Right atrium auricular region (tissue), 2 donors: ENCODE measurements around the gene RP9. TPM values are rescaled to one million over a fixed set of nuclear protein-coding genes. Genes with fewer than 3 reads are reported as not detected.
A peak's percentile ranks its signal among the peaks of the same experiment; 100 is the strongest.

Experiments
- DNase-seq: peaks from one replicate; pipeline ENCODE4 v3.0.0-alpha.2; 2019; ENCODE audit warnings: low spot score
- H3K27ac ChIP-seq, 2 donors: fragments of 200-600 bp; sonication (generic); 1 replicate in 1 of 2; 2 replicates in 1 of 2; pipeline ENCODE4 v1.5.1; 2016 to 2019
- H3K27me3 ChIP-seq, 2 donors: fragments of 200-600 bp; sonication (generic); one replicate each; pipeline versions ENCODE4 v1.5.1 to v1.6.0; 2017 to 2019
- H3K36me3 ChIP-seq: fragments of 200-600 bp; sonication (generic); one replicate; pipeline ENCODE4 v1.5.1; 2016
- H3K4me1 ChIP-seq, 2 donors: fragments of 200-600 bp; sonication (generic); one replicate each; pipeline versions ENCODE4 v1.5.1 to v1.6.0; 2017 to 2019
- H3K4me3 ChIP-seq, 2 donors: fragments of 200-600 bp; sonication (generic); 1 replicate in 1 of 2; 2 replicates in 1 of 2; pipeline ENCODE4 v1.5.1; 2017 to 2019; ENCODE audit warnings: mild to moderate bottlenecking in 1 of 2, moderate library complexity in 1 of 2
- H3K9me3 ChIP-seq, 2 donors: fragments of 200-600 bp; sonication (generic); one replicate each; pipeline ENCODE4 v1.5.1; 2019
- CTCF ChIP-seq, 2 donors: fragments of 200-600 bp; sonication (generic); IDR thresholded peaks; one replicate each; pipeline ENCODE4 v1.5.1; 2019; ENCODE audit warnings: antibody characterized with exemption in 2 of 2
- total RNA-seq, 2 donors: library from RNA; depleted of rRNA; stranded (reverse); fragments of >200 nt; gene quantifications; one replicate each; pipeline ENCODE4 v1.1.0, GENCODE V29; 2016

RP9 gene
- total RNA-seq, 2 donors from 2014 or later: 16.3 to 19.8 TPM

DNA sequence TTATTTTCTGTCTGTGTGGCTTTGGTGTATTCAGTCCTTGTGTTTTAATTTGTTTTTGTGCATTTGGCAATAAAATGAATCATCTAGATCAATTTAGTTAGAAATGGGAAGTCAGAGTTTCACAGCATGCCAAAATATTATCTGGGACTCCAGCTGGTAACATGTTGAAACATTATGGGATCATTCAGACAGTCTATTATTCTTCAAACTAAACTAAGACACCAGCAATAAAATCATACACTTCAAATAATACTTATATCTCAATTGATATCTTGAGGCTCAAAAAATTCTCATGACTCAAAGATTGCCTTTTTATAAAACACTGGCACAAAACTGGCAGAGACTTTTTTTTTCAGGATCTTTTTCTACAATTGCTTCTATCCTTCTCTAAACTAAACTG, 5.8 kb upstream of the RP9 start:
- DNase-seq: no peak
- TF ChIP-seq CTCF (IDR thresholded peaks at IDR 0.05): no peak
- H3K36me3 ChIP-seq: no peaks in the 10 kb centered on the region

DNA sequence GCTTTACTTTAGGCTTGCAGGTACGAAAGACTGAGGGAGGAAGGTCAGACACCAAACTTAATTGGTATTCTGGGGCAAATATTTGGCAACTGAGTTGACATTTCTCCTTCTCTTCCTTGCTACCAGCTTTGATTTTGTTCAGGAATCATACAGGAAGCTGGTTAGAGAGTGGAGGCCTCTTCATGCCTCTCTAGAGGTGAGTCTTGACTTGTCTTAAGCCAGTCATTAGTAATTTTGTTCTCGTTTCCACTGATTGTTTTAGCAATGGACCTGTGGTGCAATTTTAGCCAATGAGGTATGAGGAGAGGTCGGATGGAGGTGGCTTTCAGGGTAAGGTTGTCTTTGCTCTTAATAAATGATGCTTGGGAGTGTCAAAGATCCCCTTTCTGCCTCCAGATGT, 2.4 kb upstream of the RP9 start:
- Histone ChIP-seq H3K9me3 (no peaks in the 10 kb centered on the region), H3K27ac (no peak overlapping the region), H3K4me1 (peaks cover 0 to 24% of the 10 kb centered on the region in 2 donors), H3K4me3 (no peak overlapping the region), H3K27me3 (no peaks in the 10 kb centered on the region), H3K36me3 (no peaks in the 10 kb centered on the region)
- no peak for DNase-seq
- TF ChIP-seq CTCF (IDR thresholded peaks at IDR 0.05): no peak

More for the DNA sequence above, 5.8 kb upstream of the RP9 start:
- no peaks in the 10 kb centered on the region for H3K4me1 ChIP-seq
- H3K4me3 ChIP-seq: no peak overlapping the region
- H3K9me3 ChIP-seq: peaks cover 0 to 8% of the 10 kb centered on the region in 2 donors
- no peaks in the 10 kb centered on the region for H3K27me3 ChIP-seq
- no peak overlapping the region for H3K27ac ChIP-seq

DNA sequence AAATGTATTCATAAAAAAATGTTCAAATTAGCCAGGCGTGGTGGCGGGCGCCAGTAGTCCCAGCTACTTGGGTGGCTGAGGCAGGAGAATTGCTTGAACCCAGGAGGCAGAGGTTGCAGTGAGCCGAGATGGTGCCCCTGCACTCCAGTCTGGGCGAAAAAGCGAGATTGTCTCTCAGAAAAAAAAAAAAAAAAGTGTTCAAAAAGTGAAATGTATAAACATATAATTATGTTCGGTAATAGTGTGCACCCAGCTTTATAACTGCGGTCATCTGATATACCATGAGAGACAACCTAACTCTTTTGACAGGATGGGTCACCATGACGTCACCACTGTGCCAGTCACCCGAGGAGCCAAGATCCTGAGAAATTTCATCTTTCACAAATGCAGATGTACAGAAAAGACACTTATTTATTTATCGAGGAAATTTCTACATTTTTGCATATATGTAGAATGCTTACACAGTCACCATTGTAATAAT, 594 bp upstream of the RP9 start:
- peak overlapping the region; percentile 19 to 41 for H3K27ac ChIP-seq
- no peak for TF ChIP-seq CTCF (IDR thresholded peaks at IDR 0.05)

GRCh38 chr7:33108554-33109004, 625 bp downstream of the RP9 start:
- no peaks in the 10 kb centered on the region for H3K9me3 ChIP-seq
- H3K36me3 ChIP-seq: no peaks in the 10 kb centered on the region
- no peak for TF ChIP-seq CTCF (IDR thresholded peaks at IDR 0.05)
- DNase-seq: no peak
- peak overlapping the region; percentile 82 to 85 for H3K27ac ChIP-seq
- H3K4me1 ChIP-seq: peaks cover 0 to 37% of the 10 kb centered on the region in 2 donors
- H3K4me3 ChIP-seq: peak overlapping the region; percentile 94 to 96
- no peaks in the 10 kb centered on the region for H3K27me3 ChIP-seq

More for the DNA sequence above, 594 bp upstream of the RP9 start:
- Histone ChIP-seq H3K4me3 (peak overlapping the region; percentile 94 to 96), H3K36me3 (no peaks in the 10 kb centered on the region), H3K27me3 (no peaks in the 10 kb centered on the region), H3K9me3 (no peaks in the 10 kb centered on the region), H3K4me1 (peaks cover 0 to 37% of the 10 kb centered on the region in 2 donors)
- no peak for DNase-seq

GRCh38 chr7:33107136-33108066, 1.8 kb downstream of the RP9 start:
- H3K4me1 ChIP-seq: peaks cover 0 to 37% of the 10 kb centered on the region in 2 donors
- H3K9me3 ChIP-seq: no peaks in the 10 kb centered on the region
- peak overlapping the region; percentile 94 to 96 for H3K4me3 ChIP-seq
- no peak overlapping the region for H3K27ac ChIP-seq
- TF ChIP-seq CTCF (IDR thresholded peaks at IDR 0.05): peak in 1 of 2 donors; percentile 58
- no peaks in the 10 kb centered on the region for H3K27me3 ChIP-seq
- DNase-seq: no peak
- peaks cover 10% of the 10 kb centered on the region for H3K36me3 ChIP-seq
